ENCODE measurements around the gene UBE4B. TPM values are rescaled to one million over a fixed set of nuclear protein-coding genes. Genes with fewer than 3 reads are reported as not detected.

The UBE4B gene
- total RNA-seq, 2 donors from 2014 or later: 62.7 to 73.3 TPM

DNA sequence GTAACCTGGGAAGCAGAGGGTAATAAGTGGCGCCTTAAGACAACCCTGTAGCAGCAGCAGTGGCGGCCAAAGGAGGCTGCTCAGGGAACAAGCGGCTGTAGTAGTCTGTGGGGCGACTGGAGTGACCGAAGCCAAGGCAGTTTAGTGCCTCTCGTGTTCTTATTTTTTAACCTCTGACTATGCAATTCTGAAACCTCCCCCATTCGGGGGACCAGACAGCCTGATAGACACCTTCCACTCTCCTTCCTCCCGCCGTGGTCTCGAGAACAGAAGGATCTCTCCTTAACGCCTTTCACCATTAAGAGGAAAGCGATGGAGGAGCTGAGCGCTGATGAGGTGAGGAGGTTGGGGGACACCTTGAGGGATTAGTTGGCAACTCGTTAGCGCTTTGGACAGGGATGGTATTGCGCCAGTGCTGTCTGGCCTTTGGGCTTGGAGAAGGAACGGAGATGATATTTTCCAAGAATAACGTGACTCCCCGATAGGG, 644 bp downstream of the UBE4B start:
- Histone ChIP-seq H3K36me3 (ENCODE audit: control insufficient read depth, insufficient read depth, low read length) (peaks cover 22% of the 10 kb centered on the region), H3K9me3 (ENCODE audit: control insufficient read depth, low read length) (no peaks in the 10 kb centered on the region), H3K27me3 (ENCODE audit: control insufficient read depth, insufficient read depth, low read length, poor library complexity, severe bottlenecking) (no peaks in the 10 kb centered on the region), H3K27ac (ENCODE audit: low read depth, low read length) (peak overlapping the region; percentile 92), H3K4me1 (ENCODE audit: control insufficient read depth, insufficient read depth, low read length) (no peaks in the 10 kb centered on the region), H3K9ac (ENCODE audit: extremely low read depth, low read length, poor library complexity, severe bottlenecking) (peak overlapping the region; percentile 89), H3K4me3 (ENCODE audit: low read length) (peak overlapping the region; percentile 86)
- no peaks in the 10 kb centered on the region for H3K27me3 Mint-ChIP-seq (ENCODE audit: insufficient read depth)
- TF ChIP-seq, protein P1, sequence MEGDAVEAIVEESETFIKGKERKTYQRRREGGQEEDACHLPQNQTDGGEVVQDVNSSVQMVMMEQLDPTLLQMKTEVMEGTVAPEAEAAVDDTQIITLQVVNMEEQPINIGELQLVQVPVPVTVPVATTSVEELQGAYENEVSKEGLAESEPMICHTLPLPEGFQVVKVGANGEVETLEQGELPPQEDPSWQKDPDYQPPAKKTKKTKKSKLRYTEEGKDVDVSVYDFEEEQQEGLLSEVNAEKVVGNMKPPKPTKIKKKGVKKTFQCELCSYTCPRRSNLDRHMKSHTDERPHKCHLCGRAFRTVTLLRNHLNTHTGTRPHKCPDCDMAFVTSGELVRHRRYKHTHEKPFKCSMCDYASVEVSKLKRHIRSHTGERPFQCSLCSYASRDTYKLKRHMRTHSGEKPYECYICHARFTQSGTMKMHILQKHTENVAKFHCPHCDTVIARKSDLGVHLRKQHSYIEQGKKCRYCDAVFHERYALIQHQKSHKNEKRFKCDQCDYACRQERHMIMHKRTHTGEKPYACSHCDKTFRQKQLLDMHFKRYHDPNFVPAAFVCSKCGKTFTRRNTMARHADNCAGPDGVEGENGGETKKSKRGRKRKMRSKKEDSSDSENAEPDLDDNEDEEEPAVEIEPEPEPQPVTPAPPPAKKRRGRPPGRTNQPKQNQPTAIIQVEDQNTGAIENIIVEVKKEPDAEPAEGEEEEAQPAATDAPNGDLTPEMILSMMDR (conservative IDR thresholded peaks at IDR 0.05): no peak
- H3K4me1 Mint-ChIP-seq: peaks cover 16% of the 10 kb centered on the region
- H3K27ac Mint-ChIP-seq: peak overlapping the region; percentile 100
- peak overlapping the region; percentile 98 for H3K4me3 Mint-ChIP-seq
- WGBS, 2 experiments (ENCODE audit: insufficient coverage in 1 of 2, insufficient read length in 1 of 2): 0% methylated on average over 10 to 19 of the region's 19 CpGs
- DNase-seq: peak; percentile 81
- H3K36me3 Mint-ChIP-seq (ENCODE audit: low read depth): peaks cover 23% of the 10 kb centered on the region
- H3K9me3 Mint-ChIP-seq: peaks cover 8% of the 10 kb centered on the region

DNA sequence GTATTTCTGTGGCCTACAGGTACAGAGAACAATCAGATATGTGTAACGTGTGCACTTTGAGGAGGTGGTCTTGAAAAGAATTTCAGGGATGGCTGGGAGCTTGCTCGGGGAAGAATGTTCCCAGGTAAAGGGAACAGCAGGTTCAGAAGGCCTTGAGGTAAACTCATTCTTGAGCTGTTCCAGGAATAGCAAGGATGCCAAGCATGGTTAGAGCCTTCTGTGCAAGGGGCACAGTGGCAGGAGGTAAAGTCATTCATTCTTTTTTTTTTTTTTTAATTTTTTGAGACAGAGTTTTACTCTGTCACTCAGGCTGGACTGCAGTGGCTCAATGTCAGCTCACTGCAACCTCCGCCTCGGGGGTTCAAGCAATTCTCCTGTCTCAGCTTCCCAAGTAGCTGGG, 10.0 kb downstream of the UBE4B start:
- no peak overlapping the region for H3K27ac Mint-ChIP-seq
- H3K4me3 ChIP-seq (ENCODE audit: low read length): no peak overlapping the region
- TF ChIP-seq, protein P1 (conservative IDR thresholded peaks at IDR 0.05): no peak
- no peak overlapping the region for H3K27ac ChIP-seq (ENCODE audit: low read depth, low read length)
- no peaks in the 10 kb centered on the region for H3K27me3 ChIP-seq (ENCODE audit: control insufficient read depth, insufficient read depth, low read length, poor library complexity, severe bottlenecking)
- H3K27me3 Mint-ChIP-seq (ENCODE audit: insufficient read depth): no peaks in the 10 kb centered on the region
- H3K4me1 ChIP-seq (ENCODE audit: control insufficient read depth, insufficient read depth, low read length): peaks cover 6% of the 10 kb centered on the region
- H3K9ac ChIP-seq (ENCODE audit: extremely low read depth, low read length, poor library complexity, severe bottlenecking): no peak overlapping the region
- no peak for DNase-seq
- H3K9me3 ChIP-seq (ENCODE audit: control insufficient read depth, low read length): no peaks in the 10 kb centered on the region
- H3K36me3 ChIP-seq (ENCODE audit: control insufficient read depth, insufficient read depth, low read length): peaks cover 9% of the 10 kb centered on the region
- peaks cover 32% of the 10 kb centered on the region for H3K36me3 Mint-ChIP-seq (ENCODE audit: low read depth)
- no peak overlapping the region for H3K4me3 Mint-ChIP-seq
- no peaks in the 10 kb centered on the region for H3K9me3 Mint-ChIP-seq
- WGBS, 2 experiments (ENCODE audit: insufficient coverage in 1 of 2, insufficient read length in 1 of 2): 97 to 100% methylated on average over 4 of the region's 4 CpGs
- peaks cover 23% of the 10 kb centered on the region for H3K4me1 Mint-ChIP-seq

DNA sequence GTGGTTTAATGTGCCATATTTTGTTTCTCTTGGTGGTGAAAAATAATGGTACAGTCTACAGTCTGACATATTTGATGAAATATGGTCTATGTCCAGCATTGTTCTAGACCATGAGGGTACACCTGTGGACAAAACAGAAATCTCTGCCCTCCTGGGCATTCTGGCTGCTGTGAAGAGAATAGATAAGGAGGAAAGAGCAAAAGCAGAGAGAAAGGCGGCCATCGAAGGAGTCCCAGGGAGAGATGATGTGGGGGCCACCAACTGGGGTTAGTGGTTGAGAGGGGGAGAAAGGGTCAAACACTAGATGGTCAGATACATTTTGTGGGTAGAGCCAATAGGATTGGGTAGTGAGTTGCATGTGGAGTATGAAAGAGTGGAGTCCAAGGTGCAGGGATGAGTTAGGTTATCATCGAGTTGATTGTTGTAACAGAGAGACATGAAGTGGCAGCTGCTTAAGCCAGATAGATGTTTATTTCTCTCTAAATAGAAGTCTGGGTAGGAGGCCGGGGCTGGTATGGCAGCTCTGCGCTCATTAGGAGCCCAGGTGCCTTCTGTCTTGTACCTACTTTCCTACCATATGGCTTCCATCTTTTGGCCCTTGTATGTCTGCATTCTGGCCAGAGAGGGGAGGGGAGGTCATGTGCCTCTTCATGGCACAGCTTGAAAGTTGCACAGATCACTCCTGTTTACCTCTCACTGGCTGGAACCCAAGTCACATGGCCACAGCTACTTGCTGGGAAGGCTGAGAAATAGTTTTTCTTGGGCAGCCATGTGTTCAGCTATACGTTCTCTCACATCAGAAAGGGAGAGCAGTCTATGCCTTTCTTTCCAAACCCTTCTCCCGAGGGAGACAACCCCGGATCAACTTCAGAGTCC, 13.0 kb downstream of the UBE4B start:
- DNase-seq: no peak
- Histone ChIP-seq H3K9ac (ENCODE audit: extremely low read depth, low read length, poor library complexity, severe bottlenecking) (no peak overlapping the region), H3K27me3 (ENCODE audit: control insufficient read depth, insufficient read depth, low read length, poor library complexity, severe bottlenecking) (no peaks in the 10 kb centered on the region), H3K36me3 (ENCODE audit: control insufficient read depth, insufficient read depth, low read length) (no peaks in the 10 kb centered on the region), H3K27ac (ENCODE audit: low read depth, low read length) (no peak overlapping the region), H3K4me3 (ENCODE audit: low read length) (no peak overlapping the region), H3K9me3 (ENCODE audit: control insufficient read depth, low read length) (no peaks in the 10 kb centered on the region), H3K4me1 (ENCODE audit: control insufficient read depth, insufficient read depth, low read length) (peaks cover 6% of the 10 kb centered on the region)
- TF ChIP-seq, protein P1 (conservative IDR thresholded peaks at IDR 0.05): no peak
- H3K4me3 Mint-ChIP-seq: no peak overlapping the region
- peak overlapping the region; percentile 27 for H3K27ac Mint-ChIP-seq
- no peaks in the 10 kb centered on the region for H3K27me3 Mint-ChIP-seq (ENCODE audit: insufficient read depth)
- H3K4me1 Mint-ChIP-seq: peaks cover 23% of the 10 kb centered on the region
- WGBS, 2 experiments (ENCODE audit: insufficient coverage in 1 of 2, insufficient read length in 1 of 2): 93 to 98% methylated on average over 6 to 8 of the region's 8 CpGs
- H3K9me3 Mint-ChIP-seq: no peaks in the 10 kb centered on the region
- H3K36me3 Mint-ChIP-seq (ENCODE audit: low read depth): peaks cover 31% of the 10 kb centered on the region
